Activated T-cell treated with anti-CD3 and anti-CD28 coated beads, Interleukin-2, amount 50 U/mL, for 48 hours (primary cell): Measurements from ENCODE around the gene CBX4.
"Not testable (repeated sequence)": the region's sequence is repeated elsewhere in the genome, so short reads cannot be mapped to it uniquely, and the experiment has no call there.

Experiments used
- DNase-seq, 2 experiments: peaks; one replicate each; pipeline ENCODE4 v3.0.0-alpha.2; 2020

Gene CBX4

DNA sequence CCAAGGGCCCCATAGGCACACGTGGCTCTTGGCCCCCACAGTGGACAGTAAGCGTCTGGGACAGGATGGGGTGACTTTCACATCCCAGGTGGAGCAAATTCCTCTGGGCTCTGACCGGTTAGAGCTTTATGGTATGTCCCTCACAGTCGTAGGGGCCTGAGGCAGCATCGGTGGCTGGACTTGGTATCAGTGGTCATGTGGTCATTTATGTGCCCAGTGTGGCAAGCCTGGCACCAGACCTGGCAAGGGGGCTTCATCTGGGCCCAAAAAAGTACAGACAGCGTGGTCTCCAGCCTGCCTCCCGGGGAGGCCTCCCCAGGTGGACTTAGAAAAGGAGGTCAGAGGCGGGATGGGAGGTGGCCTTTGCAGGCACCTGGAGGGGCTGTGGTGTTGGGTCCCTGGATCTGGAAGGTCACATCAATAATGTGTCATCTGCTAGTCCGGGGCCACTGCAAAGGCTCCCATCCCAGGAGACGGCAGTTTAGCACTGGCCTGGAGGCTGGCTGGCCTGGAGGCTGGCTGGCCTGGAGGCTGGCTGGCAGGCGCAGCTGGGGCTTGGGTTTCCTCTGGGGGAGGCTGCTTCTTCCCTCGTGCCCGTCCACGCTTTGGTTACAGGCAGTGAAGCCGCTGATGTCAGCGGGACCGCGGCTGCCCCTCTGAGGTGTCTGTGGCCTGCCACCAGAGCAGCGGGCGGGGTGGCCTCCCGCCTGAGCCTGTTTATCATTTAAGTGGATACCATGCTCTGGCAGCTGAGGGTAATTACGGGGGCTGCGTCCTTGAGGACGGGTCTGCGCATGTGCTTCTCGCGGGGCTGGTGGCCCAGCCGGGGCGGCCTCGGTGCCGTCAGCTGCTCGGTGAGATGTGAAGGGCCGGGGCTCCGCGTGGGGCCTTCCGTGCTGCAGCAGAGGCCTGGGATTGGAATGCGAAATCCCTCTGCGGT lies 20.7 kb upstream of the CBX4 start:
- no peak for DNase-seq

- DNase-seq = no peak
Measured at GRCh38 chr17:79857095-79857494, 17.9 kb upstream of the CBX4 start.

- no peak for DNase-seq
Measured at GRCh38 chr17:79855331-79856124, 16.3 kb upstream of the CBX4 start.

GRCh38 chr17:79854080-79855060 lies 15.1 kb upstream of the CBX4 start:
- no peak for DNase-seq

GRCh38 chr17:79853168-79853567 lies 13.9 kb upstream of the CBX4 start:
- not testable (repeated sequence) for DNase-seq

DNA sequence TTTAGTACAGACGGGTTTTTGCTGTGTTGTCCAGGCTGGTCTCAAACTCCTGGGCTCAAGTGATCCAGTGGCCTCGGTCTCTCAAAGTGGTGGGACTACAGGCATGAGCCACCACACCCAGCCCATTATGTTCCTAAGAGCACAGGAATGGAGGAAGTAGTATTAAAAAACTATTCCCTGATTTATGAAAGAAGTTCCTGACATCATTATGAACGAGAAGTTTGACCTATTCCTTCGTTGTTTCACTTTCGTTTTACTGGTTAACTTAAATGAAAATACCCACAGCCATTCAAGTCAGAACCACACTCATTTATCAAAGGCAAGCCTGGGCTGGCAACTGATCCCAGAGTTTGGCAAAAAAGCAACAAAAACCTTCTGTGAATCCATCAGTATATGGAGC lies 13.5 kb upstream of the CBX4 start:
- DNase-seq = no peak

DNA sequence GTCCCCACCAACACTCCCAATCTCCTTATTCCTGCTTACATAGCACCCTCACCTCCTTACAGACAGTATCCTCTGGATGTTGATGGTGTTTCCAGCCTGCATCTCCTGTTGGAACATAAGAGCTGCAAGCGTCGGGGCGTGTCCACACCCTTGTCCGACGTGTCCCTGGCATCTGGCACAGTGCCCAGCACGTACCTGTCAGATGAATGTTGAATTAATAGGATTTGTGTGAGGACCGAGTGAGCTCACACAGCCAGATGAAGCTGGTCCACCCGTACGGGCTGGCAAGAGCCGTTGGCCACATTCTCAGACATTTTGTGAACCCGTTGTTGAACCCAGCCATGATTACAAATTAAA lies 12.2 kb upstream of the CBX4 start:
- DNase-seq = no peak

DNA sequence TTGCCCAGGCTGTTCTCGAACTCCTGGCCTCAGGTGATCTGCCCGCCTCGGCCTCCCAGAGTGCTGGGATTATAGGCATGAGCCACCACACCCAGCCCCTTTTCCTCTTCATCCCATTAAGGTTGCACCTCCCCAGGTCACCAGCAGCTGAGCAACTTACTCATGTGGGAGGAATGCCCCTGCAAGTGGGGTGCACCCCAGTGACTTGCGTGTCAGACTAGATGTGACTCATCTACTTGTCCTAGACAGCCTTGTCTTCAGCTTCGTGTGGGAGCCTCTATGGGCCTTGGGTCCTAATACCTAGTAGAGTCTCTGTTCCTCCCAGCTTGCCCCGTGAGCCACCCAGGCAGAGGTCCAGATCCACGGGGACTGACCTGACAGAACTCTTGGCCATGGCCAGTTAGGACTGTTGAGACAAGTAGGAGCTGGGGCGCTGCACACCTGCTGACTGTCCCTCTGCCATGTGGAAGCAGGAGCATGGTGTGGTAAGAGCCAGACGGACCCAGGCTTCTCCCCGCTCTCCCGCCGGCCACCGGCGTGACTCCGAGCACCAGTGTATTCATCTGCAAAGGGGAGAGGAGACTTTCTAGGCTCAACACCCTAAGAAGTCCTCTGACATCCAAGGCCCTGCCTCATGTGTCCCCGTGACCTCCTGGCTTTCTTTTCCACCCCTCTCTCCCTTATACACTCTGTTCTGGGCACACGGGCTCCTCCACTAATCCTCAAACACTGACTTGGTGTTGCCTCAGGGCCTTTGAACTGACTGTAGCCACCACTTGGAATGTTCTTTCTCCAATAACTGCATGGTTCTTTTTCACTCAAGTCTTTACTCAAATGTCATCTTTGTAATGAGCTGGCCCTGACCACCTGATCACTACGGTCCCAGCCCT lies 11.6 kb upstream of the CBX4 start:
- DNase-seq = no peak

- DNase-seq = no peak
Measured at GRCh38 chr17:79849953-79850352, 10.7 kb upstream of the CBX4 start.

- DNase-seq = no peak
Measured at GRCh38 chr17:79848370-79848766, 9.1 kb upstream of the CBX4 start.

- no peak for DNase-seq
Measured at GRCh38 chr17:79847698-79848369, 8.6 kb upstream of the CBX4 start.

- no peak for DNase-seq
Measured at GRCh38 chr17:79845601-79845949, 6.3 kb upstream of the CBX4 start.

- DNase-seq = peak; percentile 61 to 74
Measured at GRCh38 chr17:79844869-79845600, 5.8 kb upstream of the CBX4 start.

DNA sequence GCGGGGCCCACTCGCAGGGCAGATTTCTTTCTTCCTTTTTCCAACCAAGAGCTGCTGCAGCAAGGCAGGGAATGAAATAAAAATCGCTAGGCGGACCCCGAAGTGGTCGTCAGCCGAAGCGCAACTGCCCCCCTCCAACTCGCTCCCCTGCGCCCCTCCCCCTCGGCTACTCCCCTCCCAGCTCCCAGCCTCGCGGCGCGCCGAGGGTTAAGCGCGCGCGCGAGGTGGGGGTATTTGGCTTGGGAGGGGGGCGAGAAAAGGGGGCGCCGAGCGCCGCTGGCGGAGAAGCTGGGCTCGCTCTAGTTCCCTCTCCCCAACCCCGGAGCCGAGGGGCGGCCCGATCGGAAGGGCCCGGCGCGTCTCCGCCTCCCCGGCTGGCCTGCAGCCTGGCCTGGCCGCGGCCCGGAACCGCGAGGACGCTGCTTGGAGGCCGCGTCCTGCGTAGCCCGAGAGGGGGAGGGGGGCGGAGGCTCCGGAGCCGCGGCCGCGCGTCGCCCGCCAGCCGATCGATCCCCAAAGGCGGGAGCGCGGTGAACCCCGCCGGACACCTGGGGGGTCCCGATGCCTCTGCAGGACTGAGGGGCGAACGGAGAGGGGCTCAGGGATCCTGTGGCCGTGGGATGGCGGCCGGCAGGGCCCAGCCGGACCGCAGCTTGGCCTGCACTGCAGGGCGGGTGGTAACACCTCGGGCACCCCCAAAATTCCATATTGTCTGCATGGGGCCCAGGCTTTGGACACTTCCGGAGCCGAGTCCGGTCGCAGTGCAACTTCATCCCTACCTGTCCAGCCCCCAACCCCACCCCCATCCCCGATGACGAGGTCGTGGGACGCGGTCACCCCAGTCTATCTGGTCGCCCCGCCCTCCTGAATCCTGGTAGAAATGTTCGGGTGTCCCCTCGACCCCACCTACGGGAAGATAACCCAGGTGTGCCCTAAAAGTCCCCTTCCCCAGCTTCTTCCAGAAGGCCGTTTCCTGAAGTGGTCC lies 4.9 kb upstream of the CBX4 start:
- no peak for DNase-seq

- peak in 1 of 2 experiments; percentile 52 for DNase-seq
Measured at GRCh38 chr17:79843474-79843815, 4.2 kb upstream of the CBX4 start.

DNA sequence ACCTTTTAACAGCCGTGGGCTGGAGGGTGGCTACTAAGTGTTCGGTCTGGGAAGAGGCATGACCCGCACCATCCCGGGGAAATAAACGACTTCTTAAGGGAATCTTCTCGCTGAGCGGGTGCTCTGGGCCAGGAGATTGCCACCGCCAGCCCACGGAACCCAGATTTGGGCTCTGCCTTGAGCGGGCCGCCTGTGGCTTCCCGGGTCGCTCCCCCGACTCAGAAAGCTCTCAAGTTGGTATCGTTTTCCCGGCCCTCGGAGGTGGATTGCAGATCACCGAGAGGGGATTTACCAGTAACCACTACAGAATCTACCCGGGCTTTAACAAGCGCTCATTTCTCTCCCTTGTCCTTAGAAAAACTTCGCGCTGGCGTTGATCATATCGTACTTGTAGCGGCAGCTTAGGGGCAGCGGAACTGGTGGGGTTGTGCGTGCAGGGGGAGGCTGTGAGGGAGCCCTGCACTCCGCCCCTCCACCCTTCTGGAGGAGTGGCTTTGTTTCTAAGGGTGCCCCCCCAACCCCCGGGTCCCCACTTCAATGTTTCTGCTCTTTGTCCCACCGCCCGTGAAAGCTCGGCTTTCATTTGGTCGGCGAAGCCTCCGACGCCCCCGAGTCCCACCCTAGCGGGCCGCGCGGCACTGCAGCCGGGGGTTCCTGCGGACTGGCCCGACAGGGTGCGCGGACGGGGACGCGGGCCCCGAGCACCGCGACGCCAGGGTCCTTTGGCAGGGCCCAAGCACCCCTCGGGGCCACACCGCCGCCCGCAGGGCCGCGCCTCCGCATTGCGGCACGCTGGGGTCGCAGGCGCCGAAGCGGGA lies 3.6 kb upstream of the CBX4 start:
- peak; percentile 46 for DNase-seq

GRCh38 chr17:79842136-79842655 lies 3.0 kb upstream of the CBX4 start:
- DNase-seq = no peak
